ENCODE results near the gene MS4A15.

DNA sequence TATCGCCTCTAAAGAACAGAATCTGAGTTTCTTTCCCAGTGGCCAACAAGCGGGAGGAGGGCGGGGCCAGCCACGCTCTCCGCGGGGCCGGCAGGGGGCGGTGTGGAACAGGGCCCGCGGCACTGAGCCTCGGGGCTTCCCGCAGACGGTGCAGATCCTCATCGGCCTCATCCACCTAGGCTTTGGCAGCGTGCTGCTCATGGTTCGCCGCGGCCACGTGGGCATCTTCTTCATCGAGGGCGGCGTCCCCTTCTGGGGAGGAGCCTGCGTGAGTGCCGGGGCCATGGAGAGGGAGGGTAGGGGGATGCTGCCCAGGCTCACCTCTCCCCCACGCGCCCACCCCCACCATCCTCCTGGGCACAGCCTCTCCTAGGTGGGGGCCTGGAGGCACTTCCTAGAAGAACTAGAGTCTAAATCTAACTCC is 10.7 kb downstream of the MS4A15 start:
- peak; percentile 76 to 89 (median 82) for TF ChIP-seq CTCF (IDR thresholded peaks at IDR 0.05 in 2 of 3, conservative IDR thresholded peaks at IDR 0.05 in 1 of 3; ENCODE audit: insufficient read depth in 2 of 3, low read depth in 1 of 3, low read length in 3 of 3)
- no peak for TF ChIP-seq ARNT (IDR thresholded peaks at IDR 0.05)
- no peak for TF ChIP-seq SRSF3 (IDR thresholded peaks at IDR 0.05; ENCODE audit: insufficient read depth, low read length)
- no peak for TF ChIP-seq TRIM28 (IDR thresholded peaks at IDR 0.05)
- TF ChIP-seq MAFK (IDR thresholded peaks at IDR 0.05; ENCODE audit: low read length), result no peak
- no peak for TF ChIP-seq MYNN (IDR thresholded peaks at IDR 0.05)
- TF ChIP-seq MYNN (CRISPR knock-in tag; IDR thresholded peaks at IDR 0.05), result no peak
- TF ChIP-seq SAP30 (IDR thresholded peaks at IDR 0.05; ENCODE audit: borderline replicate concordance, insufficient read depth, low read depth, low read length, poor library complexity, severe bottlenecking), result no peak
- TF ChIP-seq, protein P1, sequence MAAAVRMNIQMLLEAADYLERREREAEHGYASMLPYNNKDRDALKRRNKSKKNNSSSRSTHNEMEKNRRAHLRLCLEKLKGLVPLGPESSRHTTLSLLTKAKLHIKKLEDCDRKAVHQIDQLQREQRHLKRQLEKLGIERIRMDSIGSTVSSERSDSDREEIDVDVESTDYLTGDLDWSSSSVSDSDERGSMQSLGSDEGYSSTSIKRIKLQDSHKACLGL (CRISPR knock-in tag; IDR thresholded peaks at IDR 0.05; ENCODE audit: borderline replicate concordance, poor library complexity, severe bottlenecking), result no peak
- TF ChIP-seq, protein P2, sequence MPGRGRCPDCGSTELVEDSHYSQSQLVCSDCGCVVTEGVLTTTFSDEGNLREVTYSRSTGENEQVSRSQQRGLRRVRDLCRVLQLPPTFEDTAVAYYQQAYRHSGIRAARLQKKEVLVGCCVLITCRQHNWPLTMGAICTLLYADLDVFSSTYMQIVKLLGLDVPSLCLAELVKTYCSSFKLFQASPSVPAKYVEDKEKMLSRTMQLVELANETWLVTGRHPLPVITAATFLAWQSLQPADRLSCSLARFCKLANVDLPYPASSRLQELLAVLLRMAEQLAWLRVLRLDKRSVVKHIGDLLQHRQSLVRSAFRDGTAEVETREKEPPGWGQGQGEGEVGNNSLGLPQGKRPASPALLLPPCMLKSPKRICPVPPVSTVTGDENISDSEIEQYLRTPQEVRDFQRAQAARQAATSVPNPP (IDR thresholded peaks at IDR 0.05; ENCODE audit: borderline replicate concordance, insufficient read depth, insufficient read length), result no peak
- 0 out of 2 replicates have a peak, but pooled peaks have one; percentile 34 for TF ChIP-seq RB1 (IDR thresholded peaks at IDR 0.05; ENCODE audit: low read depth)
- TF ChIP-seq CAMTA2 (CRISPR knock-in tag; conservative IDR thresholded peaks at IDR 0.05), result no peak
- TF ChIP-seq JUNB (CRISPR knock-in tag; conservative IDR thresholded peaks at IDR 0.05), result no peak
- no peak for TF ChIP-seq MED1 (CRISPR knock-in tag; IDR thresholded peaks at IDR 0.05; ENCODE audit: borderline replicate concordance)
- no peak for TF ChIP-seq EGR1 (conservative IDR thresholded peaks at IDR 0.05)

Data from K562 (cell line).